Dendritic cell treated with granulocyte-macrophage colony-stimulating factor and Interleukin-4, amounts not matched to agents 40 ng/mL and 50 ng/mL, for 4 days (primary cell): ENCODE results near the gene CNTNAP5.

Source experiments
- H3K27ac Mint-ChIP-seq: one replicate; pipeline ENCODE4 v1.8.0; 2022; ENCODE audit warnings: mild to moderate bottlenecking, mixed read lengths
- H3K27me3 Mint-ChIP-seq: one replicate; pipeline ENCODE4 v1.8.0; 2022; ENCODE audit warnings: mild to moderate bottlenecking, mixed read lengths
- H3K36me3 Mint-ChIP-seq: one replicate; pipeline ENCODE4 v1.8.0; 2022; ENCODE audit warnings: low read depth, mixed read lengths
- H3K4me1 Mint-ChIP-seq: one replicate; pipeline ENCODE4 v1.8.0; 2022; ENCODE audit warnings: low read depth, mixed read lengths
- H3K4me3 Mint-ChIP-seq: one replicate; pipeline ENCODE4 v1.8.0; 2022; ENCODE audit warnings: mild to moderate bottlenecking, moderate library complexity, mixed read lengths
- H3K9me3 Mint-ChIP-seq: one replicate; pipeline ENCODE4 v1.8.0; 2022; ENCODE audit warnings: mixed read lengths
- intact Hi-C: fragments of 100-400 bp; cut with micrococcal nuclease; formaldehyde crosslinking; loops from one replicate; pipeline ENCODE4 v1.15.0; 2022

The CNTNAP5 gene

DNA sequence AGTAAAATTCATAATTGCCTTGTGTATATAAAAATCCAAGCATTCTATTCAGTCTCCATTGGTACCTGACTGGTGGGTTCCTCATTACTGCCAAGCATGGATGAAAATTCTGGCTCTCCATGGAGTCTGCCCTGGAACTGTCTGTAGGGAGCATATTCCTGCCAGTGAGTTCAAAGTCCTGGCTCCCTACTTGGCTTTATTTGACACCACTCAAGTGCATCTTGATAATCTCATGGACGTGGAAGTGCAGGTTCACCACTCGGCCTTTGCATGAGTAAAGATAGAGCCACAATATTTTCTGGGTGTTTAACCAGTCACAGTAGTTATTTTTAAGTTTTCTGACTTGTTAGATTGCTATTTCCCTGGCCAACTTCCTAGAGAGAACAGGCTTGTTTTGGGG lies 63.5 kb downstream of the CNTNAP5 start:
- Mint-ChIP-seq H3K36me3 (no peaks in the 10 kb centered on the region), H3K9me3 (peaks cover 41% of the 10 kb centered on the region), H3K4me3 (no peak overlapping the region), H3K27me3 (no peaks in the 10 kb centered on the region), H3K27ac (no peak overlapping the region), H3K4me1 (no peaks in the 10 kb centered on the region)
- intact Hi-C loops, result no loop called here

DNA sequence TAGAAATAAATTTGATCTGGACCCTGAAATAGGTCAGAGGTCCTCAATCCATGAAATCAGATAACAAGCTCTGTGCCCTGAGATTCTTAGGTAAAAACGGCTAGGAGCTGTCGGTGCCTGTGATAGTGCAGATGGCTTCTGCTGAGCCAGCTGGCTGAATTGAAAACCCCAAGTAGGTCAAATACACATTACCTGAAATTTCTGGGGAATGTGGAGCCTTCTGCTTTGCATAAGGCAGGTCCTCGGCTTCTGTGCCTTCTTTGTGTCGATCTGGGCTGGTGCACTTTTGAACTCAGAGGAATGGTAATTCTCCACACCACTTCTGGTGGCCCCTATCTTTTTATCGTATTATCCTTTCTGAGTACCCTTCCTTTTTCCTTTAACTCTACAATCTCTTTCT lies 66.6 kb downstream of the CNTNAP5 start:
- Mint-ChIP-seq H3K27me3 (no peaks in the 10 kb centered on the region), H3K4me1 (no peaks in the 10 kb centered on the region), H3K27ac (no peak overlapping the region), H3K9me3 (peaks cover 25% of the 10 kb centered on the region), H3K36me3 (no peaks in the 10 kb centered on the region), H3K4me3 (no peak overlapping the region)
- intact Hi-C loops, result no loop called here

DNA sequence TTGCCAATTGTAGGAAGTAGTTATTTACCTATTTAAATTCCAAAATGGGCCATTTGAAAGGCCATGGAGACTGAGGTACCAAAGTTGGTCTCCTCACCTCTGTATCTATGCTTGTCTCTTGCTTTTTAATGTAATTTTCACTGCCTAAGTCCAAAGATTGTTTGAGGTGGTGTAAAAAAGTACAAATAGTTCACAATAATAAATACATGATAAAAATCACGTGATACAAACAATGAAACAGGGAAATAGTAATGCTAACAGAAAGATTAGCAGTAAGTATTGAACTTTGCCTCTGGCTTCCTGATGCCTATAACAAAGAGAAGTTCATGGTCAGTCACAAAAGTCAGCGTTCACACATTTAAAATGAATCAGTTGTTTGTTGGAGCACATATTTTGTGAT lies 67.6 kb downstream of the CNTNAP5 start:
- Mint-ChIP-seq H3K36me3 (no peaks in the 10 kb centered on the region), H3K4me1 (no peaks in the 10 kb centered on the region), H3K27ac (no peak overlapping the region), H3K4me3 (no peak overlapping the region), H3K27me3 (no peaks in the 10 kb centered on the region), H3K9me3 (peaks cover 20% of the 10 kb centered on the region)
- intact Hi-C loops, result no loop called here

DNA sequence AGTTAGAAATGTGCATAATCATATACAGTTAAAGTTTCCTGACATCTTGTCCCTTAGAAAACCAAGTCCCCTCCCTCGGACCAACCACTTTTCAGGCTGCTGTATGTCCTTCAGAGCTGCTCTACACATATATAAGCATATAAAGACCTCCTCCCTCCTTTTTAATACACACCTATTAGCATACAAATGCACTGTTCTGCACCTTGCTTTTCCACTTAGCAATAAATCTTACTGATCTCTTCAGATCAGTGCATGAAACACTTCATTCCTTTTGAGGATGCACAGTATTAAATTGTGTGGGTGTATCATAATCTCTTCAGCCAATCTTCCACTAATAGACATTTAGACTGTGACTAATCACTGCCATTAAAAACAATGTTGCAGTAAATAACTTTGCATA lies 79.8 kb downstream of the CNTNAP5 start:
- intact Hi-C loops, result no loop called here
- Mint-ChIP-seq H3K36me3 (no peaks in the 10 kb centered on the region), H3K27me3 (no peaks in the 10 kb centered on the region), H3K27ac (no peak overlapping the region), H3K9me3 (peaks cover 13% of the 10 kb centered on the region), H3K4me1 (no peaks in the 10 kb centered on the region), H3K4me3 (no peak overlapping the region)

DNA sequence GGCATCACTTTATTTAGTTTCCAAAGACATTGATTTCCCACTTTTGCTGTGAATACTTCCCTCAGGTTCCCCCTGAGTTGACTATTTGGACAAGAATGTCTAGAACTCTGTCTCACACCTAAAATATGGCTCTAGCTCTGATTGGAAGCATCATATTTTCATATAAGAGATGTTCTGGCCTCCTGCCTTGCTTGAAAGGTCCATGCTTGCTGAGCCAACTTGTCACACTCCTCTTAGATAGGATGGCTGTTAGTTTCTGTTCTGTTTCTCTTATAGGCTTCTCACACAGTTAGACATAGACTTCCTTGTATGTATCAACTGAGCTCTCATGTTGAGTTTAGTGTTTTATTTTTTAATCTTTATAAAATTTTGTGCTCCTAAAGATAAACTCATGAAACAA lies 87.1 kb downstream of the CNTNAP5 start:
- H3K36me3 Mint-ChIP-seq, result no peaks in the 10 kb centered on the region
- no peak overlapping the region for H3K27ac Mint-ChIP-seq

DNA sequence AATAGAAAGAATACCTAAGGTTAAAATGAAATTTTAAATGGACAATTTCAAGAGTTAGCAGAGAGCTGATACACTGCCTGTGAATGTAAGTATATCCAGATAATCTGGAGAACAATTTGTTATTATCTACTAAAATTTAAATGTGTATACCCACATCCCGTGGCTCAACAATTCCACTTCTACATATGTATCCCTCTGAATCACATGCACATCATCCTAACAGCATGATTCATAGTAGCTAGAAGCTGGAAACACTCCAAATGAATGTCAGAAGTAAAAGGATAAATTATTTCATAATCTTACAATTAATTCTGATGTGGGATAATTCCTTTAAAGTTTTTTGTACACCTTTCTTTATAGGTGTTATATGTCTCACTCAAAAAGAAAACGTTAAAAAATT lies 87.9 kb downstream of the CNTNAP5 start:
- H3K4me1 Mint-ChIP-seq, result no peaks in the 10 kb centered on the region
- no peaks in the 10 kb centered on the region for H3K9me3 Mint-ChIP-seq

More for the DNA sequence above, 87.1 kb downstream of the CNTNAP5 start:
- H3K27me3 Mint-ChIP-seq, result no peaks in the 10 kb centered on the region
- H3K9me3 Mint-ChIP-seq, result no peaks in the 10 kb centered on the region
- intact Hi-C loops, result no loop called here
- H3K4me3 Mint-ChIP-seq, result no peak overlapping the region
- no peaks in the 10 kb centered on the region for H3K4me1 Mint-ChIP-seq

DNA sequence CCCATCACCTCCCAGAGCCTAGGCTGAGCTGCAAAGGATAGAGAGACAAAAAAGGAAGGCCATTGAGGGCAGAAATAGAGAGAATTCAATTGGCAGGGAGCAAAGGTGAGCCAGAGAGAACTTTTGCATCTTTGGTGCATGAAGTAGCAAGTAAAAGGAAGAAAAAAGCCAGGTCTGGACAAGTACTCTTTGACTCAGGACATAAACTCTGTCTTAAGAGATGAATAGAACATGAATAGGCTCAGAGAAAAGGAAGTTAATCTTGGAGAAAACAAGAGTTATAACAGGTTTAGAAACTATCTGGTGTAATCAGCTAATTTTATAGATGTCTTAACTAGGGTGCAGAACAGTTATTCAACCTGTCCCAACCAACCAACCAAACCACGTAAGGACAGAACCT lies 95.2 kb downstream of the CNTNAP5 start:
- no peak overlapping the region for H3K27ac Mint-ChIP-seq
- H3K27me3 Mint-ChIP-seq, result no peaks in the 10 kb centered on the region
- no peak overlapping the region for H3K4me3 Mint-ChIP-seq
- intact Hi-C loops, result no loop called here
- peaks cover 64% of the 10 kb centered on the region for H3K9me3 Mint-ChIP-seq
- H3K4me1 Mint-ChIP-seq, result no peaks in the 10 kb centered on the region
- H3K36me3 Mint-ChIP-seq, result no peaks in the 10 kb centered on the region

More for the DNA sequence above, 87.9 kb downstream of the CNTNAP5 start:
- intact Hi-C loops, result no loop called here
- no peaks in the 10 kb centered on the region for H3K27me3 Mint-ChIP-seq
- H3K4me3 Mint-ChIP-seq, result no peak overlapping the region
- H3K27ac Mint-ChIP-seq, result no peak overlapping the region
- H3K36me3 Mint-ChIP-seq, result no peaks in the 10 kb centered on the region

DNA sequence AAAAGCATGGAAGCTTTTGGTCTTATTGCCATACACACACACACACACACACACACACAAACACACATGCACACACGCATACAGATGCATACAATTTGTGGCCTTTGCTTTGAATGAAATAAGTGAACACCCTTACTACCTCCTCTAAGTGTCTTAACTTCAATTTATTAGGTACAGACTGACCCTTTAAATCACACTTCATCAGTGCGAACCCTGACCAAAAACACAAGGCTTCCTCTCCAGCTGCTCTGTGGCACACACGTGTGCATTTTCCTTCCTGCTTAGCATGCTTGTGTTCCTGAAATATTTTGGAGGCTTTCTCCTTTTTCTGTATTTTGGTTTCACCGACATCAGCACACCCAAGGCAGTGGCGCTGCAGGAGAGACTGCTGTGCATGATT lies 96.0 kb downstream of the CNTNAP5 start:
- no peaks in the 10 kb centered on the region for H3K4me1 Mint-ChIP-seq
- H3K27ac Mint-ChIP-seq, result no peak overlapping the region
- H3K9me3 Mint-ChIP-seq, result peaks cover 73% of the 10 kb centered on the region
- H3K36me3 Mint-ChIP-seq, result no peaks in the 10 kb centered on the region
- H3K27me3 Mint-ChIP-seq, result no peaks in the 10 kb centered on the region
- no peak overlapping the region for H3K4me3 Mint-ChIP-seq
- intact Hi-C loops, result no loop called here

DNA sequence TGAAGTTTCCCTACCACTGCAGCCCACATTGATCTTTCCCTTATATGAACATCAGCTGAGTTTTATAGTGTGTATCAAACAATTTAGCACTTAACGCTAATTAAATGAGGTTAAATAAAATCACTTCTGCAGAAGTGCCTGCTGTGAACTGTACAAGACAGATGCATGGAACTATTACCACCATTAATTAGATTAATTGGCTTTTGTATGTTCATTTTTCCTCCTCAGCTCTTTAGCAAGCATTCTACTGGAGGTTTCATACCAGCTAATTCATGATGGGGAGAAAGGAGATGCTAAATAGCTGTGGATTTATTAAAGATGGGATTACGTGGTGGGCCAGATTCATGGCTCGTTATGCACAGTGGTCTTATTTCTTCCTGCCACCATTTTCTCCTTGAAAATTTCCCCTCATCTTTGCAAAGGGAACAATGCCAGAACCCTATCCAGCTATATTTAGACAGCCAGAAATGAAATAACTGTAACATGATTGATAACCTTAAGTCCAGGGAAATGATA lies 96.7 kb downstream of the CNTNAP5 start:
- Mint-ChIP-seq H3K9me3 (peaks cover 74% of the 10 kb centered on the region), H3K36me3 (no peaks in the 10 kb centered on the region), H3K4me1 (no peaks in the 10 kb centered on the region), H3K27me3 (no peaks in the 10 kb centered on the region), H3K4me3 (no peak overlapping the region), H3K27ac (no peak overlapping the region)
- intact Hi-C loops, result no loop called here

DNA sequence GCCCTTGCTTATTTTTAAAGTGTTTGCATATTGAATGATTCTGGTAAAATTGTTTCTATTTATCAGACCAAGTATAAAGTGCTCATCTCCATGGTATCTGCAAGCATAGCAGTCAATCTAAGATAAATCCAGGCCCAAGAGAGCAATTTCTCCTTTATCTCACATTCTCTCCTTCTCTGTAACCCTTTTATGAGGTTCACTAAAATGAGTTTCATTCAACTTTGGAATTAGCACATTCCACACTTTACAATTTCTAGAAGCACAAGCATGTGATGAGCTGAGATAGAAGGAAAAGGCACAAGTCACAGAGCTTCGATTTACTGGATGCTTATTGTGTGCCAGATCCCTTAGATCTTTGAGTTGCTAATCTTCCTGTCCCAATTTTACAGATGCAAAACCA lies 97.3 kb downstream of the CNTNAP5 start:
- Mint-ChIP-seq H3K4me1 (no peaks in the 10 kb centered on the region), H3K4me3 (no peak overlapping the region), H3K27ac (no peak overlapping the region), H3K36me3 (no peaks in the 10 kb centered on the region), H3K9me3 (peaks cover 74% of the 10 kb centered on the region), H3K27me3 (no peaks in the 10 kb centered on the region)
- intact Hi-C loops, result no loop called here

DNA sequence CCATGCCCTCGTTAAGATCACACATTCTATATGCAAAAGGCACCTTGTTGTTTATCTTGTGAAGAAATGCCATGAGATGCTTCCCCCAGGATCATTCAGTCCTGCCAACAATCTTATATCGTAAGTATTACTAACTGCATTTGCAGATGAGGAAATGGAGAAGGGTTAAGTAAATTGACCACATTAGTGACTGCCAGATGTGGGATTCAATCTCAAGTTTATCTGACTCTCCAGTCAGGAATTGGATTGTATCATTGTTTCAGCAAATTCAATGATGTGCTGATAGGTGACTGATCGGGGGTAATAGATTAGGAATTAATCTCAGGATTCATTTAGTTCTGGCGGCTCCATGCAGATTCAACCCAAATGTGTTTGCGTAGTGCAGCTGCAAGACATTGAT lies 106.2 kb downstream of the CNTNAP5 start:
- Mint-ChIP-seq H3K27me3 (no peaks in the 10 kb centered on the region), H3K27ac (no peak overlapping the region), H3K4me3 (no peak overlapping the region), H3K36me3 (no peaks in the 10 kb centered on the region), H3K9me3 (peaks cover 25% of the 10 kb centered on the region), H3K4me1 (no peaks in the 10 kb centered on the region)
- intact Hi-C loops, result no loop called here

DNA sequence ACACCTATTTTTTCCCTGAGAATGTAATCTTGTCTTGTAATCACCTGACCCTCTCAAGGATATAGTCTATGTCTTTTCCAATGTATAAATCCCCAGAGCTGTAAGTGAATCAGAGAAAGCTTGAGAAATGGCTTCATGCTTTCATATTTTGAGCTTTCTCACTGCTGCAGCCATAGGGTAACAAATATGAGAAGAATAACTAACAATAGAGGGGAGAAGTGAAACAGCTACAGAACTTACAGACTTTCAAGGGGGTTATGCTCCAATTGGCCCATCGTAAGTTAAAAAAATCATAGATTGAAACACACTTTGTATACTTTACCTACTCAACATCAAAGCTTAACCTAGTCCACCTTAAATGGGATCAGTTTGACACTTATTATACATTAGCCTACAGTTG lies 111.0 kb downstream of the CNTNAP5 start:
- Mint-ChIP-seq H3K4me1 (no peaks in the 10 kb centered on the region), H3K36me3 (no peaks in the 10 kb centered on the region), H3K27me3 (no peaks in the 10 kb centered on the region), H3K9me3 (peaks cover 43% of the 10 kb centered on the region), H3K27ac (no peak overlapping the region), H3K4me3 (no peak overlapping the region)
- intact Hi-C loops, result no loop called here

DNA sequence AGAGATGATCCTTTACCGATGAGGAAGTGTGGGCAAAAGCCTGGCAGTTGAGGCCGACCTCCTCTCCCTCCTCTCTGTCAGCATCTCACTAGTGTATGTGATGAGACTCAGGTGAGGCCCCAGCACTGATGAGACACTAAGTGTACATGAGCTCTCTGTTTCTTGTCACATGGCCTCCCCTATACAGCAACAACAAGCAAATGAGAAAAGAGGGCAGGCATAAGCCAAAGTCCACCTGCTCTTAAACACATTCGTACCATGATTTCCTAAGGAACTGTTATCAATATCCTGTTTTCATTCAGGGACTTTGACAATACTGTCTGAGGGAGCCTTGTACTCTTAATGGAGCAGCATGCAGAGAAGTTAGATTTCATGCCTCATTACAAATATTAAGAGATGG lies 113.0 kb downstream of the CNTNAP5 start:
- Mint-ChIP-seq H3K27me3 (no peaks in the 10 kb centered on the region), H3K4me3 (no peak overlapping the region), H3K4me1 (no peaks in the 10 kb centered on the region), H3K36me3 (no peaks in the 10 kb centered on the region), H3K27ac (no peak overlapping the region), H3K9me3 (peaks cover 42% of the 10 kb centered on the region)
- intact Hi-C loops, result no loop called here

DNA sequence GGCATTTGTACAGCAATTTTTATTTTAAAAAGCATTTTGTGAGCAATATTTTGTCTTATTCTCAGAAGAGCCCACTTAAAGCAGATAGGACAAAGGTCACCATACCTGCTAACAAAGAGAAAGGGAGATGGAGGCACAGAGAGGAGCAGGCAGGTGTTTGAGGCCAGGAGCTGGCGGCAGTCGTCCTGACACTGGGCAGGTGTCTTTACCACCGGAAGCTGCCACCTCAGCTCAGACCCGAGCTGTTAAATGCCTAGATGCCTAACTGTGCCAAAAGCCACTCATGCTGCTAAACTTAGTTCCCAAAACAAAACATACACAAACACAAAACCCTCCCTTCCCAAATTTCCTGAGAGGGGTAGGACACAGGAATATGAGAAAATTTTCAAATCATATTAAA lies 120.9 kb downstream of the CNTNAP5 start:
- Mint-ChIP-seq H3K27me3 (no peaks in the 10 kb centered on the region), H3K36me3 (no peaks in the 10 kb centered on the region), H3K9me3 (peaks cover 18% of the 10 kb centered on the region), H3K27ac (no peak overlapping the region), H3K4me1 (no peaks in the 10 kb centered on the region), H3K4me3 (no peak overlapping the region)
- intact Hi-C loops, result no loop called here

DNA sequence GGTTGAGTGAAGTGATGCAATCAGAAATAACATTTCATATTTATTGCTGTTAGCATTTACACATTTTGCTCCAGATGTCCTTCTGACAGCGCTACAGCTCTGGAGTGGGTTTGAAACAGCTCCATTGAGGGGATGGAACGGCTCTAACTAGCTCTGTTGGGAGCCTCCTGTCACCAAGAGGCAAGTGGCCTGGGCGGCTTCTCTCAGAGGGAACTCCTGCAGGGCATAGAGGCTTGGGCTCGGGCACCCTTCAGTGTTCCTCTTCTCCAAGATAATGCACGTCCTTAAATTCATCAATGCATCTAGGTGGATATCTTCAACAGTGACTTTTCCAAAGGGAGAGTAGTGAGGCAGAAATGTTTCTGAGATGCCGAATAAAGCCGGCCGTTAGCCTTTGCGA lies 122.5 kb downstream of the CNTNAP5 start:
- intact Hi-C loops, result no loop called here
- Mint-ChIP-seq H3K27me3 (no peaks in the 10 kb centered on the region), H3K9me3 (peaks cover 25% of the 10 kb centered on the region), H3K4me3 (no peak overlapping the region), H3K27ac (no peak overlapping the region), H3K4me1 (no peaks in the 10 kb centered on the region), H3K36me3 (no peaks in the 10 kb centered on the region)
